Hepatocyte (in vitro differentiated cells): ENCODE results near the gene SMAD7. TPM values are rescaled to one million over a fixed set of nuclear protein-coding genes. Genes with fewer than 3 reads are reported as not detected.

Experiments
- DNase-seq: peaks from one replicate; pipeline ENCODE4 v3.0.0-alpha.2; 2016; ENCODE audit warnings: low spot score
- H2AFZ ChIP-seq: fragments of 200-600 bp; sonication (generic); 2 replicates; pipeline ENCODE4 v1.6.0; 2016; ENCODE audit warnings: antibody characterized with exemption, mild to moderate bottlenecking
- H3K27ac ChIP-seq: fragments of 200-600 bp; sonication (generic); 2 replicates; pipeline ENCODE4 v1.5.1; 2016; ENCODE audit warnings: mild to moderate bottlenecking
- H3K27me3 ChIP-seq: fragments of 200-600 bp; sonication (generic); 2 replicates; pipeline ENCODE4 v1.6.1; 2016
- H3K36me3 ChIP-seq: fragments of 200-600 bp; sonication (generic); replicated peaks from 2 replicates; pipeline ENCODE4 v1.5.1; 2016; ENCODE audit warnings: low read depth; ENCODE audit not compliant: insufficient read depth
- H3K4me1 ChIP-seq: fragments of 200-600 bp; sonication (generic); 2 replicates; pipeline ENCODE4 v1.5.1; 2016; ENCODE audit warnings: mild to moderate bottlenecking, moderate library complexity; ENCODE audit not compliant: insufficient read depth
- H3K4me2 ChIP-seq: fragments of 200-600 bp; sonication (generic); 2 replicates; pipeline ENCODE4 v1.6.0; 2016
- H3K4me3 ChIP-seq: fragments of 200-600 bp; sonication (generic); 2 replicates; pipeline ENCODE4 v1.5.1; 2016; ENCODE audit warnings: mild to moderate bottlenecking
- H3K79me2 ChIP-seq: fragments of 200-600 bp; sonication (generic); 2 replicates; pipeline ENCODE4 v1.6.0; 2017; ENCODE audit warnings: mild to moderate bottlenecking
- H3K9me2 ChIP-seq: fragments of 200-600 bp; sonication (generic); replicated peaks from 2 replicates; pipeline ENCODE4 v1.6.0; 2017; ENCODE audit warnings: mild to moderate bottlenecking; ENCODE audit not compliant: insufficient read depth
- H3K9me3 ChIP-seq: fragments of 200-600 bp; sonication (generic); 2 replicates; pipeline ENCODE4 v1.5.1; 2016; ENCODE audit warnings: low read depth, mild to moderate bottlenecking
- H4K20me1 ChIP-seq: fragments of 200-600 bp; sonication (generic); 2 replicates; pipeline ENCODE4 v1.6.0; 2016; ENCODE audit warnings: mild to moderate bottlenecking; ENCODE audit not compliant: insufficient read depth, poor library complexity, severe bottlenecking
- EZH2 ChIP-seq: fragments of 200-600 bp; sonication (generic); IDR thresholded peaks from 2 replicates; pipeline ENCODE4 v1.6.1; 2016; ENCODE audit warnings: antibody characterized with exemption, mild to moderate bottlenecking, borderline replicate concordance
- EZH2phosphoT487 ChIP-seq: fragments of 200-600 bp; sonication (generic); IDR thresholded peaks from one replicate; pipeline ENCODE4 v1.6.1; 2018; ENCODE audit warnings: antibody characterized with exemption, mild to moderate bottlenecking, low read depth, moderate library complexity; ENCODE audit not compliant: unreplicated experiment, severe bottlenecking
- WGBS: methylation state at CpG from one replicate; pipeline ENCODE4 v1.1.6; 2016; ENCODE audit warnings: low lambda C conversion rate; ENCODE audit errors: missing lambda C conversion rate; 5-methylcytosine and 5-hydroxymethylcytosine counted together
- polyA plus RNA-seq: library from polyadenylated mRNA; unstranded; fragments of >200 nt; fragmentation: Nextera tagmentation; extraction: Ambion mirVana; gene quantifications from 2 replicates; pipeline ENCODE4 v1.2.1, GENCODE V29; 2016
- total RNA-seq: library from RNA; depleted of rRNA; stranded (reverse); fragments of >200 nt; gene quantifications from 2 replicates; pipeline ENCODE4 v1.2.3, GENCODE V29; 2014
- TF ChIP-seq, protein P1 (sequence below): fragments of 200-600 bp; sonication (generic); IDR thresholded peaks from 2 replicates; pipeline ENCODE4 v1.5.1; 2016; ENCODE audit warnings: antibody characterized with exemption, mild to moderate bottlenecking; ENCODE audit not compliant: poor library complexity

SMAD7 gene
- total and polyA plus RNA-seq, 2 experiments from 2014 or later = 65.4 to 71.1 TPM

DNA sequence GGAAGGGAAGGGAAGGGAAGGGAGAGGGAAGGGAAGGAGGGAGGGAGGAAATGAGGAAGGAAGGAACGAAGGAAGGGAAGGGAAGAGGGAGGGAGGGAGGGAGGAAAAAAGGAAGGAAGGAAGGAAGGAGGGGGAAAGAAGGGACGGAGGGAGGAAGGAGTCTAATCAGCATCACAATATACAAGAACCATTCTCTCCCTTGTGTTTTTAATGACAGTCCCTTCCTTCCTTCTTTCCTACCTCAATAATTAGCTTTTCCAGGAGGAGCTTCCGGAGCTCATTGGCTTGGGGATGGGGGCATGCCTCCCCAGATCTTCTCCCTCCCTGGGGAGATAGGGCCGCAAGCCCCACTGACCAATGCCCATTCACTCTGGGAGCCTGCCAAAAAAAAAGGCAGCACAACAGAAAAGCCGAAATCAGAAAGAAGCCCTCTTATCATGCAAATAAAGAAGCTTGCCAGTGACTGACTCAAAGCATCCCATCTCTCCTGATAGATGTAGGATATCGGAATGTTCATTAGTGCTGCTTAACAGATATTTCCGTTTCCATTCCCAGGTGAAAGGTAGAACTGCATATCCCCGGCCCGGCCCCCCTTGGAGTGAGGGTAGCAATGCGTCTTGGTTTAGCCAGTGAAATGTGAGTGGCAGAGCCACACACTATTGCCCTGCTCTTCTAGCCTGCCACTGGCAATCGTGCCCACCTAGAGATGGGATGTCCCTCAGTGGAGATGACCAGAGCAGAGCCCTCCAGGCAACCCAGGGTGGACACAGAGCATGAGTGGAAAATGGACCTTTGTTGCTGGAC is 17.8 kb upstream of the SMAD7 start:
- Histone ChIP-seq H3K4me1 (peaks cover 12% of the 10 kb centered on the region), H2AFZ (no peak overlapping the region), H3K4me3 (no peak overlapping the region), H3K36me3 (no peaks in the 10 kb centered on the region), H3K4me2 (no peak overlapping the region), H3K9me3 (no peaks in the 10 kb centered on the region), H3K79me2 (no peaks in the 10 kb centered on the region), H4K20me1 (no peaks in the 10 kb centered on the region), H3K27me3 (no peaks in the 10 kb centered on the region), H3K27ac (no peak overlapping the region), H3K9me2 (no peaks in the 10 kb centered on the region)
- no peak for DNase-seq
- TF ChIP-seq EZH2phosphoT487 (no peak), EZH2 (no peak)
- TF ChIP-seq, protein P1, sequence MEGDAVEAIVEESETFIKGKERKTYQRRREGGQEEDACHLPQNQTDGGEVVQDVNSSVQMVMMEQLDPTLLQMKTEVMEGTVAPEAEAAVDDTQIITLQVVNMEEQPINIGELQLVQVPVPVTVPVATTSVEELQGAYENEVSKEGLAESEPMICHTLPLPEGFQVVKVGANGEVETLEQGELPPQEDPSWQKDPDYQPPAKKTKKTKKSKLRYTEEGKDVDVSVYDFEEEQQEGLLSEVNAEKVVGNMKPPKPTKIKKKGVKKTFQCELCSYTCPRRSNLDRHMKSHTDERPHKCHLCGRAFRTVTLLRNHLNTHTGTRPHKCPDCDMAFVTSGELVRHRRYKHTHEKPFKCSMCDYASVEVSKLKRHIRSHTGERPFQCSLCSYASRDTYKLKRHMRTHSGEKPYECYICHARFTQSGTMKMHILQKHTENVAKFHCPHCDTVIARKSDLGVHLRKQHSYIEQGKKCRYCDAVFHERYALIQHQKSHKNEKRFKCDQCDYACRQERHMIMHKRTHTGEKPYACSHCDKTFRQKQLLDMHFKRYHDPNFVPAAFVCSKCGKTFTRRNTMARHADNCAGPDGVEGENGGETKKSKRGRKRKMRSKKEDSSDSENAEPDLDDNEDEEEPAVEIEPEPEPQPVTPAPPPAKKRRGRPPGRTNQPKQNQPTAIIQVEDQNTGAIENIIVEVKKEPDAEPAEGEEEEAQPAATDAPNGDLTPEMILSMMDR = no peak
- WGBS = 79% methylated on average over 9 of the region's 11 CpGs

DNA sequence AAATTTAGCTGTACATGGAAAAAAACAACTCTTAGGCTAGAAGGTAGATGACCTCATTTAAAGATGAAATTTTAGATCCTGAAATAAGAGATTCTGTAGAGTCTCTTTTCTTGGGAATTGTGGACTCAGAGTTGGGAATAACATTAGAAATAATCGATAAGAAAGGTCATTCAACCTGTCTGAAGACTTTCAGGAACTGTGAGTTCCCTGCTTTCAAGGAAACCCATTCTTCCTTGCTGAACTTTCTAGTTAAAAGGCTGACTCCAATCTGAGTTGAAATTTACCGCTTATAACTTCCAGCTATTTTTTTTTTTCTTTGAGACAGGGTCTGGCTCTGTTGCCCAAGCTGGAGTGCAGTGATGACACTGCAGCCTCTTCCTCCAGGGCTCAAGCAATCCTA is 16.8 kb upstream of the SMAD7 start:
- no peaks in the 10 kb centered on the region for H3K27me3 ChIP-seq
- TF ChIP-seq EZH2phosphoT487 (no peak), EZH2 (no peak)
- TF ChIP-seq, protein P1 = no peak
- peaks cover 12% of the 10 kb centered on the region for H3K4me1 ChIP-seq
- no peak for DNase-seq
- no peaks in the 10 kb centered on the region for H3K9me2 ChIP-seq
- no peak overlapping the region for H2AFZ ChIP-seq
- no peaks in the 10 kb centered on the region for H4K20me1 ChIP-seq
- no peak overlapping the region for H3K4me2 ChIP-seq
- H3K9me3 ChIP-seq = no peaks in the 10 kb centered on the region
- no peak overlapping the region for H3K27ac ChIP-seq
- H3K36me3 ChIP-seq = no peaks in the 10 kb centered on the region
- no peak overlapping the region for H3K4me3 ChIP-seq
- 93% methylated on average over 2 of the region's 2 CpGs for WGBS
- no peaks in the 10 kb centered on the region for H3K79me2 ChIP-seq

DNA sequence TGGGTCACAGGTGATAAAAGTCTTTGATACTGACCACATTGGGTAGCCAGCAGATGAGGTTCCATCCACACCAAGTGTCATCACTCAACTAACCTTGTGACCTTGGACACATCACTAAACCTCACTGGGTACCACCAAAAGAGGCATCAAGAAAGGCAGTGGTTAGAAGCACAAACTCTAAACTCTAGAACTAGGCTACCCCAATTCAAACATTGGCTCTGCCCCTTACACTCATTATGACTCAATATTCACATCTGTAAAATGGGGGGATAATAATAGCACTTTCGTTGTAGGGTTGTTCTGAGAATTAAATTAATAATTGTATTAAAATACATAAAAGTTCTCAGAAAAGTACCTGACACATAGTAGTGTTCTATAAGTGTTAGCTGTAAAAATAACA is 15.8 kb upstream of the SMAD7 start:
- peaks cover 12% of the 10 kb centered on the region for H3K4me1 ChIP-seq
- H3K27ac ChIP-seq = no peak overlapping the region
- no peaks in the 10 kb centered on the region for H3K79me2 ChIP-seq
- no peak overlapping the region for H3K4me3 ChIP-seq
- H3K9me2 ChIP-seq = no peaks in the 10 kb centered on the region
- no peak for TF ChIP-seq EZH2
- TF ChIP-seq, protein P1 = no peak
- no peak for TF ChIP-seq EZH2phosphoT487
- no peak overlapping the region for H2AFZ ChIP-seq
- H3K9me3 ChIP-seq = no peaks in the 10 kb centered on the region
- no peak overlapping the region for H3K4me2 ChIP-seq
- no peaks in the 10 kb centered on the region for H3K36me3 ChIP-seq
- no peaks in the 10 kb centered on the region for H4K20me1 ChIP-seq
- H3K27me3 ChIP-seq = no peaks in the 10 kb centered on the region
- DNase-seq = no peak
- WGBS = 100% methylated on average over 1 of the region's 1 CpG
